WTC11 (cell line): ENCODE results near the gene SLC2A4. TPM values are rescaled to one million over a fixed set of nuclear protein-coding genes. Genes with fewer than 3 reads are reported as not detected.

Experiments
- ATAC-seq: fragments of 200-7000 bp; cut with Tn5 transposase; 2 replicates; pipeline ENCODE4 v1.10.0; 2021; ENCODE audit warnings: mild to moderate bottlenecking, moderate library complexity
- CTCF ChIA-PET: fragments of 300-600 bp; sonication (Branson Sonifier 250); formaldehyde crosslinking; loops from one replicate; lab custom pipeline; 2021; ENCODE audit warnings: antibody characterized with exemption; lab: Charles Lee
- POLR2A ChIA-PET: fragments of 350-600 bp; sonication (Branson Sonifier 250); formaldehyde crosslinking; loops from one replicate; lab custom pipeline; 2021; ENCODE audit warnings: antibody characterized with exemption; lab: Charles Lee
- DNase-seq: peaks from one replicate; pipeline ENCODE4 v3.0.0; 2021; ENCODE audit warnings: low spot score
- H3K27ac Mint-ChIP-seq: 2 replicates; pipeline ENCODE4 v1.8.0; 2021; ENCODE audit warnings: mixed read lengths
- H3K27me3 Mint-ChIP-seq: 2 replicates; pipeline ENCODE4 v1.8.0; 2021; ENCODE audit warnings: low read depth, mild to moderate bottlenecking, moderate library complexity, mixed read lengths
- H3K36me3 Mint-ChIP-seq: 2 replicates; pipeline ENCODE4 v1.8.0; 2021; ENCODE audit warnings: mixed read lengths
- H3K4me1 Mint-ChIP-seq: 2 replicates; pipeline ENCODE4 v1.8.0; 2022; ENCODE audit warnings: mixed read lengths
- H3K4me3 Mint-ChIP-seq: 2 replicates; pipeline ENCODE4 v1.8.0; 2021; ENCODE audit warnings: mild to moderate bottlenecking, moderate library complexity, mixed read lengths
- H3K9me3 Mint-ChIP-seq: 2 replicates; pipeline ENCODE4 v1.8.0; 2021; ENCODE audit warnings: mixed read lengths
- CREB1 ChIP-seq: sonication (generic); formaldehyde crosslinking; IDR thresholded peaks from 2 replicates; pipeline ENCODE4 v1.8.0; 2023; ENCODE audit warnings: mild to moderate bottlenecking, missing genetic modification reagents
- GABPB1 ChIP-seq: sonication (generic); formaldehyde crosslinking; IDR thresholded peaks from 2 replicates; pipeline ENCODE4 v1.8.1; 2023; ENCODE audit warnings: mild to moderate bottlenecking, missing genetic modification reagents
- GRHL2 ChIP-seq: fragments of 250-450 bp; sonication (Bioruptor Pico); IDR thresholded peaks from 2 replicates; pipeline ENCODE4 v1.8.0; 2022; ENCODE audit warnings: mild to moderate bottlenecking, moderate library complexity; ENCODE audit not compliant: insufficient replicate concordance, severe bottlenecking
- JAZF1 ChIP-seq: fragments of 250-450 bp; sonication (Bioruptor Pico); IDR thresholded peaks from 2 replicates; pipeline ENCODE4 v1.9.0; 2021; ENCODE audit warnings: moderate library complexity, mild to moderate bottlenecking, inconsistent platforms
- JUN ChIP-seq: sonication (generic); formaldehyde crosslinking; IDR thresholded peaks from 2 replicates; pipeline ENCODE4 v1.8.0; 2023; ENCODE audit warnings: mild to moderate bottlenecking, missing genetic modification reagents
- MYBL2 ChIP-seq: sonication (generic); formaldehyde crosslinking; IDR thresholded peaks from 2 replicates; pipeline ENCODE4 v1.8.1; 2023; ENCODE audit warnings: mild to moderate bottlenecking, moderate library complexity, missing genetic modification reagents
- NFATC4 ChIP-seq: fragments of 250-450 bp; sonication (Bioruptor Pico); IDR thresholded peaks from 2 replicates; pipeline ENCODE4 v1.9.0; 2021; ENCODE audit warnings: mild to moderate bottlenecking
- NR3C1 ChIP-seq: sonication (generic); formaldehyde crosslinking; conservative IDR thresholded peaks from 2 replicates; pipeline ENCODE4 v1.8.1; 2023; ENCODE audit warnings: low read depth, mild to moderate bottlenecking, missing genetic modification reagents
- SMAD3 ChIP-seq: sonication (generic); formaldehyde crosslinking; IDR thresholded peaks from 2 replicates; pipeline ENCODE4 v1.8.0; 2022; ENCODE audit warnings: missing genetic modification reagents, mild to moderate bottlenecking, borderline replicate concordance
- SMAD4 ChIP-seq: sonication (generic); formaldehyde crosslinking; IDR thresholded peaks from 2 replicates; pipeline ENCODE4 v1.8.0; 2022; ENCODE audit warnings: mild to moderate bottlenecking, missing genetic modification reagents
- ZNF232 ChIP-seq: sonication (generic); formaldehyde crosslinking; IDR thresholded peaks from 2 replicates; pipeline ENCODE4 v1.8.0; 2022; ENCODE audit warnings: mild to moderate bottlenecking, missing genetic modification reagents
- ZNF263 ChIP-seq: sonication (generic); formaldehyde crosslinking; IDR thresholded peaks from 2 replicates; pipeline ENCODE4 v1.8.1; 2022; ENCODE audit warnings: low read depth, mild to moderate bottlenecking, moderate library complexity, missing genetic modification reagents
- total RNA-seq: library from RNA; stranded (reverse); gene quantifications from 3 replicates; pipeline ENCODE4 v1.2.3, GENCODE V29; 2021
- TF ChIP-seq, protein P1 (sequence below): sonication (generic); formaldehyde crosslinking; IDR thresholded peaks from 2 replicates; pipeline ENCODE4 v1.8.1; 2023; ENCODE audit warnings: mild to moderate bottlenecking, missing genetic modification reagents
- TF ChIP-seq, protein P2 (sequence below): sonication (generic); formaldehyde crosslinking; IDR thresholded peaks from 2 replicates; pipeline ENCODE4 v1.8.1; 2022; ENCODE audit warnings: missing genetic modification reagents, borderline replicate concordance
- TF ChIP-seq, protein P3 (sequence below): sonication (generic); formaldehyde crosslinking; IDR thresholded peaks from 2 replicates; pipeline ENCODE4 v1.8.1; 2023; ENCODE audit warnings: mild to moderate bottlenecking, moderate library complexity, missing genetic modification reagents
- TF ChIP-seq, protein P4 (sequence below): sonication (generic); formaldehyde crosslinking; IDR thresholded peaks from 2 replicates; pipeline ENCODE4 v1.8.0; 2022; ENCODE audit warnings: mild to moderate bottlenecking, missing genetic modification reagents
- TF ChIP-seq, protein P5 (sequence below): sonication (generic); formaldehyde crosslinking; conservative IDR thresholded peaks from 2 replicates; pipeline ENCODE4 v1.8.1; 2022; ENCODE audit warnings: mild to moderate bottlenecking, missing genetic modification reagents
- TF ChIP-seq, protein P6 (sequence below): sonication (generic); formaldehyde crosslinking; IDR thresholded peaks from 2 replicates; pipeline ENCODE4 v1.8.0; 2022; ENCODE audit warnings: mild to moderate bottlenecking, missing genetic modification reagents

SLC2A4 gene
- total RNA-seq, 1 experiment from 2014 or later: 6.4 TPM

DNA sequence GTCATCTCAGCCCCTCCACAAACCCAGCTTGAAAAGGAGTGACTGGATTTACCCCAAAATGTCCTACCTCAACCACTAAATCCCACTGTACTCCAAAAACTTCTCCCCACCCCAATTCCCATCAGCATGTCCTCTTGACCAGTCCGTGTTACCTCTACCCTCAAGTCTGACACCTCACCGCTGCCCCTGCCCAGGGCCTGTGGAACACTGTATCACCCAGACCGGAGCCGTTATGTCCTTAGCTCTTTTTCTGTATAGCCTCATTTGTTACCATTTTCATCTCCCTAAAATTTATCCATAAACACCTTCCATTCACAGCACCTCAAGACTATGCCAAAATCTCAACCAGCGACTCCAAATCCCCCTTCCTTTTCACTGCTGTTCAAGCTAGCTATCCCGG lies 44.7 kb upstream of the SLC2A4 start:
- POLR2A ChIA-PET: no interaction called here
- ATAC-seq: no peak
- Mint-ChIP-seq H3K4me1 (peaks cover 47% of the 10 kb centered on the region), H3K27me3 (no peaks in the 10 kb centered on the region), H3K36me3 (peaks cover 29% of the 10 kb centered on the region), H3K9me3 (no peaks in the 10 kb centered on the region), H3K27ac (peak overlapping the region; percentile 15), H3K4me3 (peak overlapping the region; percentile 95)
- DNase-seq: no peak
- TF ChIP-seq, protein P1, sequence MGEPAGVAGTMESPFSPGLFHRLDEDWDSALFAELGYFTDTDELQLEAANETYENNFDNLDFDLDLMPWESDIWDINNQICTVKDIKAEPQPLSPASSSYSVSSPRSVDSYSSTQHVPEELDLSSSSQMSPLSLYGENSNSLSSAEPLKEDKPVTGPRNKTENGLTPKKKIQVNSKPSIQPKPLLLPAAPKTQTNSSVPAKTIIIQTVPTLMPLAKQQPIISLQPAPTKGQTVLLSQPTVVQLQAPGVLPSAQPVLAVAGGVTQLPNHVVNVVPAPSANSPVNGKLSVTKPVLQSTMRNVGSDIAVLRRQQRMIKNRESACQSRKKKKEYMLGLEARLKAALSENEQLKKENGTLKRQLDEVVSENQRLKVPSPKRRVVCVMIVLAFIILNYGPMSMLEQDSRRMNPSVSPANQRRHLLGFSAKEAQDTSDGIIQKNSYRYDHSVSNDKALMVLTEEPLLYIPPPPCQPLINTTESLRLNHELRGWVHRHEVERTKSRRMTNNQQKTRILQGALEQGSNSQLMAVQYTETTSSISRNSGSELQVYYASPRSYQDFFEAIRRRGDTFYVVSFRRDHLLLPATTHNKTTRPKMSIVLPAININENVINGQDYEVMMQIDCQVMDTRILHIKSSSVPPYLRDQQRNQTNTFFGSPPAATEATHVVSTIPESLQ (CRISPR knock-in tag): no peak
- TF ChIP-seq GRHL2 (CRISPR knock-in tag): no peak
- TF ChIP-seq CREB1 (CRISPR knock-in tag): no peak
- TF ChIP-seq ZNF263 (CRISPR knock-in tag): no peak
- no peak for TF ChIP-seq SMAD3
- TF ChIP-seq, protein P2, sequence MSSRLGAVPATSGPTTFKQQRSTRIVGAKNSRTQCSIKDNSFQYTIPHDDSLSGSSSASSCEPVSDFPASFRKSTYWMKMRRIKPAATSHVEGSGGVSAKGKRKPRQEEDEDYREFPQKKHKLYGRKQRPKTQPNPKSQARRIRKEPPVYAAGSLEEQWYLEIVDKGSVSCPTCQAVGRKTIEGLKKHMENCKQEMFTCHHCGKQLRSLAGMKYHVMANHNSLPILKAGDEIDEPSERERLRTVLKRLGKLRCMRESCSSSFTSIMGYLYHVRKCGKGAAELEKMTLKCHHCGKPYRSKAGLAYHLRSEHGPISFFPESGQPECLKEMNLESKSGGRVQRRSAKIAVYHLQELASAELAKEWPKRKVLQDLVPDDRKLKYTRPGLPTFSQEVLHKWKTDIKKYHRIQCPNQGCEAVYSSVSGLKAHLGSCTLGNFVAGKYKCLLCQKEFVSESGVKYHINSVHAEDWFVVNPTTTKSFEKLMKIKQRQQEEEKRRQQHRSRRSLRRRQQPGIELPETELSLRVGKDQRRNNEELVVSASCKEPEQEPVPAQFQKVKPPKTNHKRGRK (CRISPR knock-in tag): no peak
- TF ChIP-seq NFATC4 (CRISPR knock-in tag): no peak
- TF ChIP-seq, protein P3, sequence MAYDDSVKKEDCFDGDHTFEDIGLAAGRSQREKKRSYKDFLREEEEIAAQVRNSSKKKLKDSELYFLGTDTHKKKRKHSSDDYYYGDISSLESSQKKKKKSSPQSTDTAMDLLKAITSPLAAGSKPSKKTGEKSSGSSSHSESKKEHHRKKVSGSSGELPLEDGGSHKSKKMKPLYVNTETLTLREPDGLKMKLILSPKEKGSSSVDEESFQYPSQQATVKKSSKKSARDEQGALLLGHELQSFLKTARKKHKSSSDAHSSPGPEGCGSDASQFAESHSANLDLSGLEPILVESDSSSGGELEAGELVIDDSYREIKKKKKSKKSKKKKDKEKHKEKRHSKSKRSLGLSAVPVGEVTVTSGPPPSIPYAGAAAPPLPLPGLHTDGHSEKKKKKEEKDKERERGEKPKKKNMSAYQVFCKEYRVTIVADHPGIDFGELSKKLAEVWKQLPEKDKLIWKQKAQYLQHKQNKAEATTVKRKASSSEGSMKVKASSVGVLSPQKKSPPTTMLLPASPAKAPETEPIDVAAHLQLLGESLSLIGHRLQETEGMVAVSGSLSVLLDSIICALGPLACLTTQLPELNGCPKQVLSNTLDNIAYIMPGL: no peak
- no peak for TF ChIP-seq MYBL2 (CRISPR knock-in tag)
- no peak for TF ChIP-seq SMAD4
- TF ChIP-seq JAZF1 (CRISPR knock-in tag): no peak
- CTCF ChIA-PET: interaction anchor here (6.0 kb wide), 1 partner anchor 16 kb away, joined by 36 read pairs; the partner anchor contains the start of genes ACADVL and DLG4

DNA sequence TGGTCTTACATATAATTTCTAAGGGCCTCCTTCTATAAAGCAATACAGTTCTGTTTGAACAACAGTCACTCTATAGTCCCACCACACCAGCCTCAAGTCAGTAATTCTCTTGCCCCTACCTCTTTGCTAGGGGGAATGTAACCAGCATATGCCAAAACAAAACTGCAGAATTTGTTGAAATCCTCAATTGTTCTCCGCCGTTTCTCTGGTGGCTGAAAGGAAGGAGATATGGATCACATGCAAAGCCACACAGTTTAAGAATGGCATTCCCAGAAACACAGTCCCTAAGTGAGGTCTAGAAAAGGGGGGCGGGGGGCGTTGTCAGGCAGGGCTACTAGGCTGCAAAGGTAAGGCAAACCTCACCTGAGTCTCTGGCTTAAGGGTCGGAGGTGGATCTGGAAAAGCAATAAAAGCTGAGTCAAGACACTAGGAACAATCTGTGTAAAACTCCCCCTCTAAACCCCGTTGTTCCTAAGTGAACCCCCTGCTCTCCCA lies 44.2 kb upstream of the SLC2A4 start:
- Mint-ChIP-seq H3K4me1 (peaks cover 44% of the 10 kb centered on the region), H3K36me3 (peaks cover 29% of the 10 kb centered on the region), H3K27me3 (no peaks in the 10 kb centered on the region), H3K27ac (peak overlapping the region; percentile 15), H3K4me3 (peak overlapping the region; percentile 95), H3K9me3 (no peaks in the 10 kb centered on the region)
- ChIA-PET POLR2A (interaction anchor here (0.5 to 0.6 kb wide), 2 partner anchors 99 to 167 kb away, joined by 3 to 4 read pairs; partner anchors contain the start of genes ACAP1 and TMEM256), CTCF (interaction anchor here (2.0 to 6.0 kb wide), 3 partner anchors 17 to 43 kb away, joined by 10 to 36 read pairs (median 13); partner anchors contain the start of genes ACADVL and DLG4)
- no peak for TF ChIP-seq NR3C1 (CRISPR knock-in tag)
- no peak for TF ChIP-seq ZNF232
- TF ChIP-seq ZNF263 (CRISPR knock-in tag): no peak
- no peak for TF ChIP-seq GABPB1
- no peak for TF ChIP-seq MYBL2 (CRISPR knock-in tag)
- TF ChIP-seq, protein P4, sequence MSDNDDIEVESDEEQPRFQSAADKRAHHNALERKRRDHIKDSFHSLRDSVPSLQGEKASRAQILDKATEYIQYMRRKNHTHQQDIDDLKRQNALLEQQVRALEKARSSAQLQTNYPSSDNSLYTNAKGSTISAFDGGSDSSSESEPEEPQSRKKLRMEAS (CRISPR knock-in tag): no peak
- TF ChIP-seq SMAD3: no peak
- DNase-seq (no peak), ATAC-seq (no peak)

DNA sequence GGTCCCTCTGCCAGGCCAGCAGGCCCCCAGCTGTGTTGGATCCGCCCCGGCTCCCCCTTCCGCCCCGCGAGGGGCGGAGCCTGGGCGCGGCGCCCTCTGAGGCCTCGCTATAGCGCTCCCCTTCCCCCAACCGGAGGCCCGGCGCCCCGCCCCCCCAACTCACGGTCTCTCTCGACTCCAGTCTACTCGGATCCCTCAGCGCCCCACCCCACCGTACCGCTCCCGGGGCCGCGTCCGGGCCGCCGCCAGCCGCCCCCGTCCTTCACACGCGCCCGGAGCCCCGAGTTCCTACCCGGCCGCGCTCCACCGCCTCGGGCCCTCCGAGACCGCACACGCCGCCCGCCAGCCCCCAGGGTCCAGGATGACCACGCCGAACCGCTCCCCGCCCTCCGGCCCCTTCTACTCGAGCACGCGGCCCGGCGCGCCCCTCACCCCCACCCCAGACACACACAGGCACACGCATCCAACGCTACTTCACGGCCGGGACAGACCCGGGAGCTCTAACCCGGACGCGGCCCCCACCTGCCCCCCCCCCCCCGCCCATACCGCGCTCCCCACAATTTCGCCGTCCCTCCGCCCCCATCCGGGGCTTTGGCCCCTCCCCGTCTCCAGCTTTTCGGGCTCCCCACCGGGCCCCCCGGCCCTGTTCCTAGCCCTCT lies 43.6 kb upstream of the SLC2A4 start:
- ChIA-PET CTCF (interaction anchor here (2.0 to 6.0 kb wide), 3 partner anchors 17 to 43 kb away, joined by 10 to 36 read pairs (median 13); partner anchors contain the start of genes ACADVL and DLG4), POLR2A (interaction anchor here (0.5 to 1.8 kb wide), 4 partner anchors 17 to 166 kb away, joined by 3 to 8 read pairs (median 4); partner anchors contain the start of genes ACADVL, ACAP1, NEURL4 and TMEM256)
- H3K36me3 Mint-ChIP-seq: peaks cover 29% of the 10 kb centered on the region
- ATAC-seq (peak; percentile 9), DNase-seq (peak; percentile 89)
- no peaks in the 10 kb centered on the region for H3K9me3 Mint-ChIP-seq
- peak overlapping the region; percentile 15; the same call in 1 of the 2 replicates for H3K27ac Mint-ChIP-seq
- peak overlapping the region; percentile 95 for H3K4me3 Mint-ChIP-seq
- H3K4me1 Mint-ChIP-seq: peaks cover 41% of the 10 kb centered on the region
- no peaks in the 10 kb centered on the region for H3K27me3 Mint-ChIP-seq
- TF ChIP-seq, protein P2 (CRISPR knock-in tag): no peak
- TF ChIP-seq GABPB1 (no peak; the same call in 1 of the 2 replicates), JUN (no peak), NFATC4 (CRISPR knock-in tag) (no peak), ZNF232 (0 out of 2 replicates have a peak, but pooled peaks have one; percentile 32)
- TF ChIP-seq, protein P5, sequence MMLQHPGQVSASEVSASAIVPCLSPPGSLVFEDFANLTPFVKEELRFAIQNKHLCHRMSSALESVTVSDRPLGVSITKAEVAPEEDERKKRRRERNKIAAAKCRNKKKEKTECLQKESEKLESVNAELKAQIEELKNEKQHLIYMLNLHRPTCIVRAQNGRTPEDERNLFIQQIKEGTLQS (CRISPR knock-in tag): no peak
- TF ChIP-seq, protein P6, sequence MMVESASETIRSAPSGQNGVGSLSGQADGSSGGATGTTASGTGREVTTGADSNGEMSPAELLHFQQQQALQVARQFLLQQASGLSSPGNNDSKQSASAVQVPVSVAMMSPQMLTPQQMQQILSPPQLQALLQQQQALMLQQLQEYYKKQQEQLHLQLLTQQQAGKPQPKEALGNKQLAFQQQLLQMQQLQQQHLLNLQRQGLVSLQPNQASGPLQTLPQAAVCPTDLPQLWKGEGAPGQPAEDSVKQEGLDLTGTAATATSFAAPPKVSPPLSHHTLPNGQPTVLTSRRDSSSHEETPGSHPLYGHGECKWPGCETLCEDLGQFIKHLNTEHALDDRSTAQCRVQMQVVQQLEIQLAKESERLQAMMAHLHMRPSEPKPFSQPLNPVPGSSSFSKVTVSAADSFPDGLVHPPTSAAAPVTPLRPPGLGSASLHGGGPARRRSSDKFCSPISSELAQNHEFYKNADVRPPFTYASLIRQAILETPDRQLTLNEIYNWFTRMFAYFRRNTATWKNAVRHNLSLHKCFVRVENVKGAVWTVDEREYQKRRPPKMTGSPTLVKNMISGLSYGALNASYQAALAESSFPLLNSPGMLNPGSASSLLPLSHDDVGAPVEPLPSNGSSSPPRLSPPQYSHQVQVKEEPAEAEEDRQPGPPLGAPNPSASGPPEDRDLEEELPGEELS (CRISPR knock-in tag): peak; percentile 59; the same call in 1 of the 2 replicates
